DMS 273 treated with DMSO at 0.1 percent for 48 hours (cell line): ENCODE results near the gene LSAMP.
A peak's percentile ranks its signal among the peaks of the same experiment; 100 is the strongest.

Source experiments
- DNase-seq: peaks from one replicate; lab custom pipeline; 2025; lab: John Stamatoyannopoulos, UW

The LSAMP gene

GRCh38 chr3:115947325-115947724 is 498.0 kb downstream of the LSAMP start:
- DNase-seq: no peak

DNA sequence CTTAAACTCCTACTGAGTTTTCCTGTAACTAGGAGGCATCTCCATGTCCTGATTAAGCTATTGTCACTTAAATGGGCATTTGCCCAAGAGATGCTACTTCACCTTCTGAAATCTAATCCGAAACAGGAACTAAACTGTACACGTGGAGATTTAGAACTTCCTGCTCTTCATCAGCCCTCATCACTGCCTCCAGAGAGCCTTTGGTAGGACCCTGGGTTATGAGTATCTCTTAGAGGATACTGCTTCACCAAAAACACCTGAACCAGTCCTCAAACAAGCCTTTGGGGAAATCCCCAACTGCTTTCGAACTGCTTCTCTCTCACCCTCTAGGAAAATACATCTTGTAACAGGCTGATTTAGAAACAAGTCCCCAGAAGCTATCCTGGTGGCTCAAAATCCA is 501.7 kb downstream of the LSAMP start:
- no peak for DNase-seq

DNA sequence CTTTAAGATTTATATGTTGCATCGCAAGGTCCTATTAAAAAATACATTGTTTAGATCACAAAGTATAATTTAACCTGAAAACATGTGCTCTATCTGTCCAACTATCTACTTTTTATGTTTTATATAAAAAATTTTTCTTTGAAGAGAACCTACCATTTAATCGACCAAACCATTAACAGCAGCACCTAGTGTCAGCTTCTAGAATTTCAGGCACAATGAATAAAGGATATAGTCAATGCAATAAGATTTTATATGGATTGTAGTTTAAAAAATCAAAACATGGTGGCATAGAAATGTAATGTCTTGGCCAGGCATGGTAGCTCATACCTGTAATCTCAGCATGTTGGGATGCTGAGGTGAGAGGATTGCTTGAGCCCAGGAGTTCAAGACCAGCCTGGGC is 508.2 kb downstream of the LSAMP start:
- DNase-seq: no peak

DNA sequence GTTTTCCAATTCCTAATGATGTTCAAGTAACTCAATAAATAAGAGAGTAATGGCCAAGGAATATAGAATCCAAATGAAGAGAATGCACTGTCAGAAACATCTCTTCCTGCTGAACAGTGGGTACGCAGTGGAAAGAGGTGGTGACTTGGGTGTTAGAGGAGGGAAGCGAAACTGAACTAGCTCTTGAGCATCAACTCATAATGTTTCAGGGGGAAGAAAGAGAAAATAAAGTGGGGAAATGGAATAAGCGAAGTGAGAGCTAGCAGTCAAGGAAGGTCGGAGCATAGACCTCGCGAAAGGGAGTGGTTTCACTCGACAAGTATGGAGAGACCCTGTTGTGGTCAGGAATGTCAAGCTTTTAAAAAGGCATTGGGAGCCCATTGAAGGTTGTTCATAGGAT is 512.5 kb downstream of the LSAMP start:
- DNase-seq: no peak

- no peak for DNase-seq
Measured at GRCh38 chr3:115931581-115931980, 513.7 kb downstream of the LSAMP start.

DNA sequence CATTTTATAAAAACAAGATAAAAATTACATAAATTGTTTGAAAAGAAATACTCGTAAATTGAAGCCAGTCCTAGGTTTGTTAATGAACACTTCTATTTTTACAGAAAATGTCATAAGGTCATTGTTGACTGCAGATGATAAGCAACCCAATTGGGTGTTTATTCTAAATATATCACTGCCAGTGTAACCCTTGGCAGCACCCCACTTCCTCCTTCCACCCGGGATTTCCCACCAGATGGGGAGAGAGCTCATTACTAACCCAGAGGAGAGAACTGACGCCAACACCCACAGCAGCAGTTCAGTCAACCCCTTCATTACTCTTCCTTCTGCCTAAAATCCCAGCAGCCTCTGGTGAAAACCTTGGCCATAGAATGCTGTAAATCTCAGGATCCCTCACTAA is 514.4 kb downstream of the LSAMP start:
- DNase-seq: no peak

- DNase-seq: no peak
Measured at GRCh38 chr3:115930168-115930567, 515.1 kb downstream of the LSAMP start.

GRCh38 chr3:115928376-115928775 is 516.9 kb downstream of the LSAMP start:
- no peak for DNase-seq

GRCh38 chr3:115927197-115927596 is 518.1 kb downstream of the LSAMP start:
- peak; percentile 87 for DNase-seq

GRCh38 chr3:115922681-115923347 is 522.5 kb downstream of the LSAMP start:
- peak; percentile 61 for DNase-seq

- DNase-seq: no peak
Measured at GRCh38 chr3:115921711-115922110, 523.6 kb downstream of the LSAMP start.

DNA sequence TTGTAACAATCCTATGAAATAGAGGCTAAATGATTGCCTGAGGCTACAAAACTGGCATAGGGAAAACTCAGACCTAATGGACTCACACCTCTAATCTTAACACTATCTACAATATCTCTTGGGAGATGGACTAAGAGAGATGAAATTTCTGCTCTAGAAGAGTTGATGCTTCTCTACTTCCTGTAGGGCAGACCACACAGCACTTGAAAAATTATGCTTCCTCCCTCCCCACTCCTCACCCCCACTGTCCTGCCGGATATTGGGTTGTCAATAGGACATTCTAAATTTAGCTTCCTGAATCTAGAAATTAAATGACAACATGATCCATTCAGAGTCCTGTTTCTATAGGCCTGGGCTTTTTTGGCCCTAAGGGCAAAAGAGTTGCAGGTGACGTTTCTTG is 526.4 kb downstream of the LSAMP start:
- DNase-seq: no peak

- no peak for DNase-seq
Measured at GRCh38 chr3:115916866-115917265, 528.4 kb downstream of the LSAMP start.

DNA sequence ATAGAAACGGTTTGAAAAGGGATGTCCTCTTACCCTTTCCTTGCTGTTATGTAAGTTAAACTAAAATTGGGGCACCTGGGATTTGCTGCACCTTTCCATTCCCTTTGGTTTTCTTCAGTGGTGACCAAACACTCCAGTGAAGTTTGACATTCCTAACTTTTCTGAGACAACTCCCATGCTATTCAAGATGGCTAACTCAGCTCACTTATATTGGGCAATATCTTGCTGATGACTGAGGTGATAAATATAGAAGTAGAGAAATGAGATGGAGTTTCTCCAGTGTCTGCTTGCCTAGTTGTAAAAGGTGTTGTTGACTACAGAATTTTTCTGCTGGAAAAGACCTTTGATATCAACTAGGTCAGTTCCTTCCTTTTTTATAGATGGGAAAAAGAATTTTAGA is 530.2 kb downstream of the LSAMP start:
- no peak for DNase-seq

GRCh38 chr3:115913069-115913686 is 532.1 kb downstream of the LSAMP start:
- no peak for DNase-seq

GRCh38 chr3:115912372-115912771 is 532.9 kb downstream of the LSAMP start:
- no peak for DNase-seq

DNA sequence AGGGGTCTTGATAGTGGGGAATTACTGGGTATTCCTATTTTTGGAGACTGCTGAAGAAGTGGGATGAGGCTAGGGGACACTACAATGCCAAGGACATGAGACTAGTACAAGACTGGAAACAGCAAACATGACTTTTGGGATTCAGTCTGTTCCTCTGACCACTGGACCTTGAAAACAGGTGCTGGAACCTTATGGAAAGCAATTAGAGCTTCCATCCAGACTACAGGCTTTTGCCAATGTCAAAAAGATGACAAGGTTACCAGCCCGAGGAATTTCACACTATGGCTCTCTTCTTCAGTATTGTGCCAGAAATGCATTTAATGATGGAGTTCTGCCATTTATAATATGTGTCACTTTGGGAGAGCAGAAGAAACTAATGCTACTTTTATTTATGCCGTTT is 539.4 kb downstream of the LSAMP start:
- DNase-seq: no peak

- DNase-seq: no peak
Measured at GRCh38 chr3:115903843-115904242, 541.4 kb downstream of the LSAMP start.

DNA sequence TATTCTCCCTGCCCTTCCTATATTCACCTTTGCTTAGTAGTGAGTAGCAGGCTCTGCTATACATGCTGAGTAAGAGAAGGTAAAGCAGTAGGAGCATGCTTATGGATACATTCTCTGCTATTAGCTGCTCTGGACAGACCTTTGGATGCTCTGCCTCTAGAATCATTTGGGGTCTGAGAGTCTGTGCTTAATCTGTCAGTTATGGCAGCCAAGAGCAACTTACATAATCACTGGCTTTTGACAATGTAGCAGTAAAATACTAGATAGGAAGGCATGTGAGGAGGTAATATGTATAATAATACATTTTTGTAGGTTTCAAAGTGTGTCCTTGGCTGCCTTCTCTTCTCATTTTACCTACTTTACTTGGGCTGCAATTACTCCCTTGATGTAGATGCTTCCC is 544.3 kb downstream of the LSAMP start:
- no peak for DNase-seq

DNA sequence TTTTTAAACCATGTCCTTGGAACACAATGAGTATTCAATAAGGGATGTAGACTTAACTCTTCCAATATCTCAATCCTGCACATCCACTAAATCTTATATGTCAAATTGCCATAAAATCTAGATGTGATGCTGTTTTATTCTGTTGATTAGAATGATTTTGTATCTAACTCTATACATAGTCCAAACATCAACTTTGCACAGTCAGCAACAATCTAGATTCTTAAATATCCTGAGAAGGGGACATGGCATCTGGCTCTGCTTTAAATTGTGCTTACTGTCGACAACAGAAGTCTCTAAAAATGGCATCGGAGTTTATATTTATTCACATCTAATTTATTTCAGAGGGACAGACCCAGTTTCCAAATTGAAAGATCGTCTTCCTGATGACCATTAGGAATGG is 545.8 kb downstream of the LSAMP start:
- no peak for DNase-seq

GRCh38 chr3:115898656-115899410 is 546.5 kb downstream of the LSAMP start:
- DNase-seq: no peak

- no peak for DNase-seq
Measured at GRCh38 chr3:115891006-115891636, 554.2 kb downstream of the LSAMP start.

- no peak for DNase-seq
Measured at GRCh38 chr3:115890579-115890978, 554.7 kb downstream of the LSAMP start.
